Measurements from ENCODE around the gene DCBLD2.

- no peak for TF ChIP-seq CTCF (IDR thresholded peaks at IDR 0.05)
- no peak for TF ChIP-seq POLR2A (IDR thresholded peaks at IDR 0.05)
Measured at GRCh38 chr3:98782824-98783500, 118.5 kb downstream of the DCBLD2 start.

All from suprapubic skin (tissue), 3 donors.